Keratinocyte (primary cell): ENCODE results near the gene PPWD1. TPM values are rescaled to one million over a fixed set of nuclear protein-coding genes. Genes with fewer than 3 reads are reported as not detected.

Experiments used
- DNase-seq: peaks from one replicate; pipeline ENCODE4 v3.0.0-alpha.2; 2011; ENCODE audit warnings: low read depth, missing footprints, low spot score
- FAIRE-seq: peaks from 2 replicates; lab custom pipeline; 2011; peaks lifted over from hg19 to GRCh38; lab: Jason Lieb, UNC
- H2AFZ ChIP-seq: 2 replicates; pipeline ENCODE4 v1.6.0; 2012; ENCODE audit warnings: low read length, control low read depth, inconsistent platforms; ENCODE audit not compliant: control insufficient read depth
- H3K27ac ChIP-seq: 2 replicates; pipeline ENCODE4 v1.5.1; 2011; ENCODE audit warnings: low read length; ENCODE audit not compliant: control insufficient read depth, insufficient read depth
- H3K27me3 ChIP-seq: 3 replicates; pipeline ENCODE4 v1.6.0; 2011; ENCODE audit warnings: low read length; ENCODE audit not compliant: control insufficient read depth, insufficient read depth; ENCODE audit errors: extremely low read depth
- H3K36me3 ChIP-seq, 2 experiments: 2 replicates in 1 of 2; 3 replicates in 1 of 2; pipeline ENCODE4 v1.5.1; 2011; ENCODE audit warnings: low read length in 2 of 2, mild to moderate bottlenecking in 1 of 2; ENCODE audit not compliant: control insufficient read depth in 2 of 2, insufficient read depth in 2 of 2; ENCODE audit errors: extremely low read depth in 1 of 2
- H3K4me1 ChIP-seq: 3 replicates; pipeline ENCODE4 v1.5.1; 2011; ENCODE audit warnings: low read length; ENCODE audit not compliant: control insufficient read depth, insufficient read depth; ENCODE audit errors: extremely low read depth
- H3K4me2 ChIP-seq: 3 replicates; pipeline ENCODE4 v1.6.0; 2011; ENCODE audit warnings: low read depth, low read length; ENCODE audit not compliant: control insufficient read depth, insufficient read depth; ENCODE audit errors: extremely low read depth
- H3K4me3 ChIP-seq, 3 experiments: fragments of 200-600 bp in 1 of 3; sonication (generic) in 1 of 3; 2 replicates in 2 of 3; 3 replicates in 1 of 3; pipeline ENCODE4 v1.5.1; 2011 to 2016; ENCODE audit warnings: low read length in 3 of 3, mild to moderate bottlenecking in 3 of 3, control low read depth in 2 of 3, inconsistent platforms in 1 of 3, low read depth in 1 of 3, mixed read lengths in 1 of 3, mixed run types in 1 of 3, moderate library complexity in 1 of 3; ENCODE audit not compliant: control insufficient read depth in 2 of 3, insufficient read depth in 2 of 3; ENCODE audit errors: extremely low read depth in 1 of 3
- H3K79me2 ChIP-seq: 2 replicates; pipeline ENCODE4 v1.6.0; 2012; ENCODE audit warnings: low read length; ENCODE audit not compliant: control insufficient read depth, insufficient read depth
- H3K9ac ChIP-seq: 3 replicates; pipeline ENCODE4 v1.6.0; 2011; ENCODE audit warnings: low read length; ENCODE audit not compliant: control insufficient read depth, insufficient read depth; ENCODE audit errors: extremely low read depth
- H3K9me1 ChIP-seq: 3 replicates; pipeline ENCODE4 v1.6.0; 2011; ENCODE audit warnings: low read length; ENCODE audit not compliant: control insufficient read depth, insufficient read depth; ENCODE audit errors: extremely low read depth
- H3K9me3 ChIP-seq: 2 replicates; pipeline ENCODE4 v1.5.1; 2012; ENCODE audit warnings: low read depth, low read length; ENCODE audit not compliant: control insufficient read depth
- H4K20me1 ChIP-seq: 3 replicates; pipeline ENCODE4 v1.6.0; 2011; ENCODE audit warnings: low read length; ENCODE audit not compliant: control insufficient read depth, insufficient read depth; ENCODE audit errors: extremely low read depth
- CTCF ChIP-seq, 3 experiments: IDR thresholded peaks in 1 of 3; conservative IDR thresholded peaks in 1 of 3; optimal IDR thresholded peaks in 1 of 3; 2 replicates in 2 of 3; 3 replicates in 1 of 3; pipeline versions ENCODE3 to v1.5.1; 2011; ENCODE audit warnings: low read length in 3 of 3, mild to moderate bottlenecking in 3 of 3, moderate library complexity in 2 of 3, control low read depth in 1 of 3, inconsistent platforms in 1 of 3; ENCODE audit not compliant: insufficient read depth in 2 of 3; ENCODE audit errors: extremely low read depth in 1 of 3
- EZH2 ChIP-seq: IDR thresholded peaks from one replicate; pipeline ENCODE4 v1.6.1; 2012; ENCODE audit warnings: inconsistent platforms, mild to moderate bottlenecking, low read length, moderate library complexity
- dilution Hi-C: fragments of 300-500 bp; cut with MboI; formaldehyde crosslinking; loops from one replicate; pipeline ENCODE4 v1.7.0; 2020; ENCODE audit warnings: low sequenced_read_pairs; ENCODE audit not compliant: extremely low pct_ligation_motif_present
- polyA plus RNA-seq, 5 experiments: library from polyadenylated mRNA; depleted of rRNA in 3 of 5; stranded (reverse) in 3 of 5; stranded (forward) in 1 of 5; unstranded in 1 of 5; fragments of >200 nt; gene quantifications; 1 replicate in 1 of 5; 2 replicates in 3 of 5; 3 replicates in 1 of 5; pipeline versions ENCODE4 v1.2.1 to v1.2.3, GENCODE V29; 2011 to 2012; ENCODE audit warnings: missing spikeins in 2 of 5, low read depth in 1 of 5, low replicate concordance in 1 of 5

PPWD1 gene
- polyA plus RNA-seq, 1 donor (not counting 4 experiments of a cell fraction or from before 2014, with no cell fraction given) = 18.3 TPM

- H3K4me2 ChIP-seq = no peak overlapping the region
- no peak overlapping the region for H2AFZ ChIP-seq
- DNase-seq = peak; percentile 35
- no peaks in the 10 kb centered on the region for H3K9me1 ChIP-seq
- peak; percentile 71 for FAIRE-seq
- peaks cover 4% of the 10 kb centered on the region for H3K4me1 ChIP-seq
- no peaks in the 10 kb centered on the region for H3K9me3 ChIP-seq
- no peaks in the 10 kb centered on the region for H4K20me1 ChIP-seq
- TF ChIP-seq CTCF (optimal IDR thresholded peaks at IDR 0.05 in 1 of 3, IDR thresholded peaks at IDR 0.05 in 1 of 3, conservative IDR thresholded peaks at IDR 0.05 in 1 of 3; ENCODE audit: extremely low read depth in 1 of 3, insufficient read depth in 2 of 3, low read length in 3 of 3) = no peak
- H3K79me2 ChIP-seq = no peaks in the 10 kb centered on the region
- no peak overlapping the region for H3K4me3 ChIP-seq
- dilution Hi-C loops = no loop called here
- H3K27ac ChIP-seq = no peak overlapping the region
- H3K9ac ChIP-seq = no peak overlapping the region
- no peaks in the 10 kb centered on the region for H3K27me3 ChIP-seq
- H3K36me3 ChIP-seq = peaks cover 0 to 5% of the 10 kb centered on the region in 2 experiments
Observed at GRCh38 chr5:65539827-65540226, 23.3 kb upstream of the PPWD1 start.

- Histone ChIP-seq H3K27ac (no peak overlapping the region), H4K20me1 (no peaks in the 10 kb centered on the region), H3K9me1 (no peaks in the 10 kb centered on the region), H3K9me3 (no peaks in the 10 kb centered on the region), H3K36me3 (peaks cover 0 to 5% of the 10 kb centered on the region in 2 experiments), H3K27me3 (no peaks in the 10 kb centered on the region), H3K4me2 (no peak overlapping the region), H3K4me1 (peaks cover 4% of the 10 kb centered on the region), H3K4me3 (no peak overlapping the region), H2AFZ (no peak overlapping the region), H3K79me2 (no peaks in the 10 kb centered on the region), H3K9ac (no peak overlapping the region)
- no peak for TF ChIP-seq CTCF (optimal IDR thresholded peaks at IDR 0.05 in 1 of 3, IDR thresholded peaks at IDR 0.05 in 1 of 3, conservative IDR thresholded peaks at IDR 0.05 in 1 of 3; ENCODE audit: extremely low read depth in 1 of 3, insufficient read depth in 2 of 3, low read length in 3 of 3)
- TF ChIP-seq EZH2 = no peak
- FAIRE-seq = no peak
- dilution Hi-C loops = no loop called here
- DNase-seq = no peak
Observed at GRCh38 chr5:65544473-65544872, 18.6 kb upstream of the PPWD1 start.
